SK-N-MC (cell line): ENCODE results near the gene SLC35F3.

Experiments used
- DNase-seq: peaks from one replicate; pipeline ENCODE4 v3.0.0-alpha.2; 2011; ENCODE audit warnings: low read depth, low spot score
- H3K27ac ChIP-seq: fragments of 200-600 bp; sonication (generic); 2 replicates; pipeline ENCODE4 v1.5.1; 2016; ENCODE audit warnings: mixed run types
- H3K36me3 ChIP-seq: fragments of 200-600 bp; sonication (generic); 2 replicates; pipeline ENCODE4 v1.6.1; 2017; ENCODE audit warnings: antibody characterized with exemption, low read length, mixed read lengths; ENCODE audit not compliant: insufficient read depth
- H3K4me3 ChIP-seq: fragments of 200-600 bp; sonication (generic); 2 replicates; pipeline ENCODE4 v1.5.1; 2016
- H3K9ac ChIP-seq: fragments of 200-600 bp; sonication (generic); 2 replicates; pipeline ENCODE4 v1.8.0; 2017; ENCODE audit warnings: mixed run types, mixed read lengths; ENCODE audit not compliant: insufficient read length
- H3K9me3 ChIP-seq: fragments of 200-600 bp; sonication (generic); 2 replicates; pipeline ENCODE4 v1.6.1; 2017; ENCODE audit warnings: low read depth, mild to moderate bottlenecking, antibody characterized with exemption, low read length, moderate library complexity, mixed read lengths
- EZH2 ChIP-seq: fragments of 200-600 bp; sonication (generic); IDR thresholded peaks from one replicate; pipeline ENCODE4 v1.6.1; 2017; ENCODE audit warnings: antibody characterized with exemption
- FOXP2 ChIP-seq: optimal IDR thresholded peaks from 2 replicates; pipeline ENCODE3; 2011; ENCODE audit warnings: mild to moderate bottlenecking, moderate library complexity; ENCODE audit not compliant: insufficient read depth; ENCODE audit errors: extremely low read length, control extremely low read depth
- POLR2AphosphoS5 ChIP-seq: IDR thresholded peaks from 2 replicates; pipeline ENCODE4 v1.6.1; 2012; ENCODE audit warnings: mild to moderate bottlenecking, low read depth, low read length, borderline replicate concordance

SLC35F3 gene

DNA sequence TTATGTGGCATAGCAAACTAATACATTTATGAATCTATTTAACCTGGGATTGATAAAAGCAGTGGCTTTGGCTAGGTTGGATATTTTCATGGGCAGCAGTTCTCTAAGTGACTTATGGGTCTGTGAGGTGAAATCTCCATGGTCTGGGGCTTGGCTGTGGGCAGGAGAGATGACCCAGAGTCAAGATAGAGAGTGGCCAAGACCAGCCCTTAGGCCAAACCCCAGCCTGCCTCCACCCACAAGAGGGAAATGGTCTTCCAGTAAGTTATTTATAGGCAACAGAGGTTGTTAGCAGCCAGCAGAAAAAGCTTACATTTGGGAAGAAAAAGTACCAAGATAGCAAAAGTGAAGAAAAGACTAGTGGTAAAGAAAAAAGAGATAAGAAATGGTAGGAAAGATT, 61.4 kb downstream of the SLC35F3 start:
- no peaks in the 10 kb centered on the region for H3K9me3 ChIP-seq
- no peak overlapping the region for H3K9ac ChIP-seq
- no peak overlapping the region for H3K27ac ChIP-seq
- H3K4me3 ChIP-seq, result no peak overlapping the region
- TF ChIP-seq POLR2AphosphoS5 (no peak), FOXP2 (no peak), EZH2 (no peak)
- no peaks in the 10 kb centered on the region for H3K36me3 ChIP-seq
- DNase-seq, result no peak

DNA sequence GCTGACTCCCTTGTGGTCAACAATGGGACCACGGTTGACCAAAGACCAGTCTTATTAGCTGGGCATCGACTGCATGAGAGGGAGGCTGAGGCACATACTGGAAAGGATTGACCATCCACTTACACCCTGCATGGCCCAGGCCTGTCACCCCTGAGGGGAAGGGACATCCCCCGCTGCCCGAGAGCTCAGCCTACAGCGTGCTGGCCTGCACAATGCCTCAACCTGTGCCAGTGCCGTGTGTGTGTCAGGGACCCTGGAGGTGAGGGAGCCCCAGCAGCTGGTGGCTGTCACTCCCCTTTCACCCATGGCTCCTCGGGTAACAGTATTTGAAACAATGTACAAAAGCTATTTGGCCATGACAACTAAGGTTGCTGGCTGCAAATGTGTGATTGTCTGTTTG, 67.3 kb downstream of the SLC35F3 start:
- H3K9me3 ChIP-seq, result no peaks in the 10 kb centered on the region
- H3K9ac ChIP-seq, result no peak overlapping the region
- H3K27ac ChIP-seq, result no peak overlapping the region
- H3K36me3 ChIP-seq, result no peaks in the 10 kb centered on the region
- H3K4me3 ChIP-seq, result no peak overlapping the region
- TF ChIP-seq FOXP2, result no peak
- TF ChIP-seq POLR2AphosphoS5, result no peak
- TF ChIP-seq EZH2, result no peak
- DNase-seq, result no peak

DNA sequence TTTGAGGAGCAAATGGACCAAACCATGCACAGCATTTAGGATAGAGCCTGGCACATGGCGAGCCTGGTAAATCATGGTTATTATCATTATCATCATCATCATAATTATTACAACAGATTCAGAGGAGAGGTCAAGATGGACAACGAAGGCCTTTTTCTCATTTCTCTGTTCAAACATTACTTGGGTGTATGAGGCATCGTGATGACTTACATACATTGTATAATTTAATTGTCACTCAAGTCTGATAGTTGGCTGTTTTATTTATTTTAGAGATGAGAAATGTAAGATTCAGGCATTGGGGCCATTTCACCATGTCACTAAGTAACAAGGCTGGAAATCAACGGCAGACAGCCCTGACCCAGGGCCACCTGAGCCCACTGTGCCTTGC, 68.1 kb downstream of the SLC35F3 start:
- TF ChIP-seq FOXP2, result no peak
- TF ChIP-seq POLR2AphosphoS5, result no peak
- TF ChIP-seq EZH2, result no peak
- no peak for DNase-seq
- no peak overlapping the region for H3K9ac ChIP-seq
- H3K36me3 ChIP-seq, result no peaks in the 10 kb centered on the region
- H3K27ac ChIP-seq, result no peak overlapping the region
- H3K9me3 ChIP-seq, result no peaks in the 10 kb centered on the region
- H3K4me3 ChIP-seq, result no peak overlapping the region

DNA sequence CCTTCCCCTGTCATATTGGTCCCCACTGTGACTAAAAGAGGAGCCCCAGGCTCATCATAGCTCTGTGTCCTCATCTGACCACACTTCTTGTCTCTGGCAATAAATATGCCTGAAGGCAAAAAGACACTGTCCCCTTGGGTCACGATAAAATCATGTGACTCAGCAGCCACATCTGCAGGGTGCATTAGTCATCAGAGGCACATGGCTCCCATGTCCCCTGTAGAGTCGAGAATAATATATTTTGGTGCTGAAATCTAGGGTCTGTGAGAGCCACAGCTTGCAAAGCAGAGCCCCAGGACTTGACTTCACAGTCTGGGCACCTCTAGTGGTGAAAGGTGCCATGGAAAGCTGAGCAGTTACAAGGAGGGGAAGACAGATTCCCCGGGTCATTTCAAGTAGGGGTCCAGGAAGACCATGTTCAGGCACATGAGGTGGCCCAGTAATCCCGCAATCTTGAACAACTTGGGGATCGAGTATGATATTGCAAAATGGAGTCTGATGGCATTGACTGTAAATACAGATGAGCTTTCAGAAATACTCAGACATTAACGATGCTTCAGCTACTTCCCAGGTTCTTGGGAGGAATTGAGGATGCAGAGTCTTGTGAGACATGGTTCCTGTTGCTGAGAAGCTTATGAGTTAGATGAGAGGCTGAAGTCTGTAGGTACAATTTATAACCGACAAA, 68.6 kb downstream of the SLC35F3 start:
- no peak overlapping the region for H3K9ac ChIP-seq
- no peak for DNase-seq
- H3K4me3 ChIP-seq, result no peak overlapping the region
- H3K9me3 ChIP-seq, result no peaks in the 10 kb centered on the region
- TF ChIP-seq EZH2, result no peak
- no peak for TF ChIP-seq FOXP2
- TF ChIP-seq POLR2AphosphoS5, result no peak
- H3K36me3 ChIP-seq, result no peaks in the 10 kb centered on the region
- no peak overlapping the region for H3K27ac ChIP-seq

DNA sequence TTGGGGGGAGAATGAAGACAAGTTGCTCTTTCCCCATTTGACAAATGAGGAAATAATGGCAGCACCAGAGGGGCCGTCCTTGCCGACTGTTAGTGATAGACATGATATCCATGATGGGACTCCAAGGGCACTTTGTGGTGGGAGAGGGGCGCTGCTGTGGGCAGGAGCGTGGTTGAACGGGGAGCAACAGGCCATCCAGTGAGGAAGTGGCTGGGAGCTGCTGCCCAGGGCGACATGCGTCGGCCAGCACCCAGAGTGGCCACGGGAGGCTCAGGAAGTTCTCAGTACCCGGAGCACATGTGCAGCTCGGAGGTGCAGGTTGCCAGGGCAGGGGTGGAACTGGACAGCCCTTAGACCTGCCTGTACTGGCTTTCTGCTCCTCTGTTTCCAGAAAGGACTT, 71.0 kb downstream of the SLC35F3 start:
- Histone ChIP-seq H3K9ac (no peak overlapping the region), H3K4me3 (no peak overlapping the region), H3K9me3 (no peaks in the 10 kb centered on the region), H3K36me3 (no peaks in the 10 kb centered on the region), H3K27ac (no peak overlapping the region)
- no peak for DNase-seq
- TF ChIP-seq POLR2AphosphoS5, result no peak
- TF ChIP-seq FOXP2, result no peak
- no peak for TF ChIP-seq EZH2

DNA sequence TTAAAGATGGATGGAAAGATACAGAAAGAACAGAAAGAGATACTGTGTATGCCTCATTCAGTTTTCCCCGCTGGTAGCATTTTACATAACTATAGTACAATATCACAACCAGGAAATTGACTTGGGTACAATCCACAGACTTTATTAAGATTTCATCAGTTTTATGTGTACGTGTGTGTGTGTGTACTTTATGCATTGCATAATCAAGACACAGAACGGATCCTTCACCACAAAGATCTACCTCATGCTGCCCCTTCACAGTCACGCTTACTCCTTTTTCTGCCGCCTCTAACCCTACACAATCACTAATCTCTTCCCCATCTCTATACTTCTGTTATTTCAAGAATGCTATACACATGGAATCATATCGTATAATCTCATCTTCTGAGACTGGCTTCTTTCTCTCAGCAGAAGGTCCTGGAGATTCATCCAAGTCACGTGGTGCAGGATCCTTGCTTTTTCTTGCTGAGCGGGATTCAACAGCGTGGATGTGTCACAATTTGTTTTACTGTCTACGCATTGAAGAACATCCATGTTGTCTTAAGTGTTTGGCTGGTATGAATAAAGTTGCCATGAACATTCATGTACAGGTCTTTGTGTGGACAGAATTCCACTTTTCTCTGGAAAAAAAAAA, 76.7 kb downstream of the SLC35F3 start:
- TF ChIP-seq EZH2 (no peak), POLR2AphosphoS5 (no peak), FOXP2 (no peak)
- Histone ChIP-seq H3K9ac (no peak overlapping the region), H3K9me3 (no peaks in the 10 kb centered on the region), H3K4me3 (no peak overlapping the region), H3K27ac (no peak overlapping the region), H3K36me3 (no peaks in the 10 kb centered on the region)
- no peak for DNase-seq

DNA sequence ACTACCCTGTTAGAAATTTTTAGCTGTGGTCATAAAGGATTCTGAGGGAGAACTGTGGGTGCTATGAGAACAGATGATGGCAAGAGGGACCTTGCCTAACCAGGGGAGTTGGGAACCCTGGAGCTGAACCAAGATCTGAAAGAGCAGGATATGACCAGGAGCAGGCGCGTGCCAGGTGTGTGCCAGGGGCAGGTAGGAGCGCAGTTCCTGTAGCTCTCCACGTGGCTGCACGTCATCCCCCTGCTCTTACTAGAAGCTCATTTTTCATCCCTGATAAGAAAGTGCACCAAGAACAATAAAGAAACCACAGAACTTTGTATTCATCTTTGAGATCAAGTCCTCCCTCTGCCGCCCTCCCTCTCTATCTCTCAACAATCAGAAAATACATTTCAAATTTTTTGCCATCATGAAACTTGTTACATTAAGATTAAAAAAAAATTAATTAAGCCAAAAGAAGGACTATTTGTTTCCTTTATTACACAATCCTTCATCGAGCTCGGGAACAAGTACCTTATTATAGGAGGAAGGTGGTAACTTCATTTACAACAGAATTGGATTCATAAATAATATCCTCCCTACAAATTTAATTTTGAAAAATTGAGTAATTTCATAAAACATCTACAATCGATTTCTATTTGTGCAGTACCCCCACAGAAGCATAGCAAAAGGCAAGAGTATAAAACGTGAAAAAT, 78.5 kb downstream of the SLC35F3 start:
- Histone ChIP-seq H3K9ac (no peak overlapping the region), H3K9me3 (no peaks in the 10 kb centered on the region), H3K36me3 (no peaks in the 10 kb centered on the region), H3K27ac (no peak overlapping the region), H3K4me3 (no peak overlapping the region)
- no peak for TF ChIP-seq POLR2AphosphoS5
- no peak for TF ChIP-seq EZH2
- TF ChIP-seq FOXP2, result no peak
- DNase-seq, result no peak

DNA sequence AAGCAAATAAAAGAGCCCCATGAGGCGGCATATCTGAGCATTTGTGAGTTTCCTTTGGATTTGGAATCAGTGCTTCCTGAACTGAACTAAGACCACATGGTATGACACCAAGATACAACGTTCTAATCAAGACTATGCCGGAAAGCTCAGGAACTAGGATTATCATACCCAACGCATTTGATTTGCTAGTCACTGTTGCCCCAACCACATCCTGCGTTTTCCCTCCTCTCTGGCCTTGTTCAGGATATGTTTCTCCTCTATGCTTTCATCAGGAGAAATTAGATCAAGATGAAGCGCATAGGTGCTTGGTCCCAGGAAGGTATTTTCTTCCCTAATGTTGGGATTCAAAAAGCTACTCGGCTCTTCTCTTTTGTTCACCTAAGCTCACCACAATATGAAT, 79.3 kb downstream of the SLC35F3 start:
- H3K27ac ChIP-seq, result no peak overlapping the region

More for the DNA sequence above, 79.3 kb downstream of the SLC35F3 start:
- no peaks in the 10 kb centered on the region for H3K36me3 ChIP-seq
- H3K4me3 ChIP-seq, result no peak overlapping the region
- no peak for TF ChIP-seq FOXP2
- TF ChIP-seq POLR2AphosphoS5, result no peak
- no peak for TF ChIP-seq EZH2
- H3K9ac ChIP-seq, result no peak overlapping the region
- DNase-seq, result no peak
- H3K9me3 ChIP-seq, result no peaks in the 10 kb centered on the region
